ENCODE results near the gene LGALS9.
"Not testable (repeated sequence)": the region's sequence is repeated elsewhere in the genome, so short reads cannot be mapped to it uniquely, and the experiment has no call there.

LGALS9 gene

GRCh38 chr17:27649929-27650328, 18.9 kb downstream of the LGALS9 start:
- no peak for TF ChIP-seq CTCF (IDR thresholded peaks at IDR 0.05; ENCODE audit: low read depth, low read length)
- no peak overlapping the region for H3K4me3 ChIP-seq (ENCODE audit: low read depth, low read length)

- no peak for TF ChIP-seq CTCF (IDR thresholded peaks at IDR 0.05; ENCODE audit: low read depth, low read length)
- no peak overlapping the region for H3K4me3 ChIP-seq (ENCODE audit: low read depth, low read length)
Observed at GRCh38 chr17:27650836-27651235, 19.8 kb downstream of the LGALS9 start.

- peak; percentile 72 for TF ChIP-seq CTCF (IDR thresholded peaks at IDR 0.05; ENCODE audit: low read depth, low read length)
- H3K4me3 ChIP-seq (ENCODE audit: low read depth, low read length), result no peak overlapping the region
Observed at GRCh38 chr17:27651411-27652345, 20.7 kb downstream of the LGALS9 start.

- H3K4me3 ChIP-seq (ENCODE audit: low read depth, low read length), result not testable (repeated sequence)
Observed at GRCh38 chr17:27653449-27653971, 22.5 kb downstream of the LGALS9 start.

- no peak for TF ChIP-seq CTCF (IDR thresholded peaks at IDR 0.05; ENCODE audit: low read depth, low read length)
- no peak overlapping the region for H3K4me3 ChIP-seq (ENCODE audit: low read depth, low read length)
Observed at GRCh38 chr17:27654136-27654535, 23.1 kb downstream of the LGALS9 start.

GRCh38 chr17:27654654-27655524, 23.9 kb downstream of the LGALS9 start:
- H3K4me3 ChIP-seq (ENCODE audit: low read depth, low read length), result no peak overlapping the region
- TF ChIP-seq CTCF (IDR thresholded peaks at IDR 0.05; ENCODE audit: low read depth, low read length), result peak; percentile 79

GRCh38 chr17:27655525-27656111, 24.6 kb downstream of the LGALS9 start:
- not testable (repeated sequence) for H3K4me3 ChIP-seq (ENCODE audit: low read depth, low read length)

GRCh38 chr17:27656620-27657019, 25.6 kb downstream of the LGALS9 start:
- not testable (repeated sequence) for H3K4me3 ChIP-seq (ENCODE audit: low read depth, low read length)

All from WI38 (cell line).